K562 (cell line): ENCODE measurements around the gene LTBP1. TPM values are rescaled to one million over a fixed set of nuclear protein-coding genes. Genes with fewer than 3 reads are reported as not detected.

Source experiments
- ADNP ChIP-seq: fragments of 200-800 bp; sonication (Bioruptor generic); IDR thresholded peaks from 2 replicates; pipeline ENCODE4 v1.6.1; 2016; ENCODE audit warnings: missing genetic modification characterization, missing compliant biosample characterization
- BCOR ChIP-seq: fragments of 450-650 bp; IDR thresholded peaks from 2 replicates; pipeline ENCODE4 v1.6.1; 2016
- CBX1 ChIP-seq: sonication (generic); IDR thresholded peaks from 2 replicates; pipeline ENCODE4 v1.6.1; 2016; ENCODE audit warnings: antibody characterized with exemption, low read depth, mild to moderate bottlenecking
- CHD4 ChIP-seq: fragments of 200-600 bp; sonication (generic); IDR thresholded peaks from 3 replicates; pipeline ENCODE4 v1.6.1; 2012; ENCODE audit warnings: low read depth, mild to moderate bottlenecking, mixed read lengths, low read length, inconsistent platforms; ENCODE audit not compliant: insufficient read depth, insufficient replicate concordance, poor library complexity, severe bottlenecking
- CXXC5 ChIP-seq: fragments of 250-450 bp; sonication (Bioruptor Pico); IDR thresholded peaks from 2 replicates; pipeline ENCODE4 v1.8.0; 2022; ENCODE audit warnings: inconsistent platforms, mild to moderate bottlenecking, moderate library complexity
- HDAC2 ChIP-seq: fragments of 450-650 bp; IDR thresholded peaks from 2 replicates; pipeline ENCODE4 v1.6.1; 2016; ENCODE audit warnings: mild to moderate bottlenecking
- NR2C1 ChIP-seq, 2 experiments: fragments of 450-650 bp; IDR thresholded peaks; 2 replicates each; pipeline ENCODE4 v1.6.1; 2017; ENCODE audit warnings: mild to moderate bottlenecking in 2 of 2, antibody characterized with exemption in 1 of 2, inconsistent platforms in 1 of 2, missing compliant biosample characterization in 1 of 2, missing genetic modification characterization in 1 of 2
- PHF20 ChIP-seq: fragments of 450-650 bp; IDR thresholded peaks from 2 replicates; pipeline ENCODE4 v1.6.1; 2018; ENCODE audit not compliant: partially characterized antibody
- PRMT5 ChIP-seq: sonication (generic); formaldehyde crosslinking; IDR thresholded peaks from 2 replicates; pipeline ENCODE4 v1.5.0; 2020; ENCODE audit warnings: missing genetic modification reagents
- RBM14 ChIP-seq: fragments of 200-400 bp; formaldehyde crosslinking; IDR thresholded peaks from 2 replicates; pipeline ENCODE4 v1.6.1; 2018; ENCODE audit warnings: low read depth, mild to moderate bottlenecking, low read length, moderate library complexity, borderline replicate concordance; ENCODE audit not compliant: insufficient read depth
- RCOR1 ChIP-seq, 2 experiments: IDR thresholded peaks; 2 replicates each; pipeline ENCODE4 v1.6.1; 2012; ENCODE audit warnings: low read depth in 2 of 2, low read length in 2 of 2, borderline replicate concordance in 1 of 2, improper control_type of control experiment in 1 of 2
- polyA plus RNA-seq, 8 experiments: library from polyadenylated mRNA; depleted of rRNA in 4 of 8; stranded (reverse) in 5 of 8; unstranded in 3 of 8; fragments of >200 nt; fragmentation: Nextera tagmentation in 2 of 8; fragmentation: Illumina TruSeq in 1 of 8; extraction: Ambion mirVana in 2 of 8; extraction: Trizol in 1 of 8; gene quantifications; 2 replicates each; pipeline versions ENCODE4 v1.2.1 to v1.2.3, GENCODE V29; 2011 to 2014; ENCODE audit warnings: inconsistent platforms in 1 of 8, missing spikeins in 1 of 8
- total RNA-seq, 7 experiments: library from RNA; depleted of rRNA in 6 of 7; stranded (reverse); fragments of >200 nt in 6 of 7; fragmentation: Illumina TruSeq in 2 of 7; extraction: Trizol in 2 of 7; gene quantifications; 2 replicates each; pipeline versions ENCODE4 v1.2.1 to v1.2.3, GENCODE V29; 2011 to 2021; ENCODE audit warnings: low replicate concordance in 1 of 7
- TF ChIP-seq, protein P1 (sequence below): fragments of 250-450 bp; sonication (Bioruptor Pico); IDR thresholded peaks from 2 replicates; pipeline ENCODE4 v1.8.0; 2022; ENCODE audit warnings: inconsistent platforms

LTBP1 gene
- total and polyA plus RNA-seq, 9 of the 15 experiments (the other 6 are each of a cell fraction or from before 2014, with no cell fraction given) = 3.6 to 16.4 (median 8.5) TPM

- 0 out of 2 replicates have a peak, but pooled peaks have one; percentile 37 for TF ChIP-seq CBX1
- peak; percentile 97 for TF ChIP-seq CHD4
- TF ChIP-seq ADNP (tag) = peak; percentile 98
- peak; percentile 68 for TF ChIP-seq PHF20
- TF ChIP-seq, protein P1, sequence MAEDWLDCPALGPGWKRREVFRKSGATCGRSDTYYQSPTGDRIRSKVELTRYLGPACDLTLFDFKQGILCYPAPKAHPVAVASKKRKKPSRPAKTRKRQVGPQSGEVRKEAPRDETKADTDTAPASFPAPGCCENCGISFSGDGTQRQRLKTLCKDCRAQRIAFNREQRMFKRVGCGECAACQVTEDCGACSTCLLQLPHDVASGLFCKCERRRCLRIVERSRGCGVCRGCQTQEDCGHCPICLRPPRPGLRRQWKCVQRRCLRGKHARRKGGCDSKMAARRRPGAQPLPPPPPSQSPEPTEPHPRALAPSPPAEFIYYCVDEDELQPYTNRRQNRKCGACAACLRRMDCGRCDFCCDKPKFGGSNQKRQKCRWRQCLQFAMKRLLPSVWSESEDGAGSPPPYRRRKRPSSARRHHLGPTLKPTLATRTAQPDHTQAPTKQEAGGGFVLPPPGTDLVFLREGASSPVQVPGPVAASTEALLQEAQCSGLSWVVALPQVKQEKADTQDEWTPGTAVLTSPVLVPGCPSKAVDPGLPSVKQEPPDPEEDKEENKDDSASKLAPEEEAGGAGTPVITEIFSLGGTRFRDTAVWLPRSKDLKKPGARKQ (CRISPR knock-in tag) = no peak
- no peak for TF ChIP-seq CXXC5 (CRISPR knock-in tag)
- TF ChIP-seq RCOR1 (IDR thresholded peaks at IDR 0.05; ENCODE audit: borderline replicate concordance in 1 of 2, low read depth in 2 of 2, low read length in 2 of 2) = peak in 1 of 2 experiments; percentile 85; a peak in 2 of 4 replicates
- no peak for TF ChIP-seq RBM14
- TF ChIP-seq NR2C1 (IDR thresholded peaks at IDR 0.05) = no peak
- TF ChIP-seq NR2C1 (tag; IDR thresholded peaks at IDR 0.05) = no peak
- peak; percentile 99 for TF ChIP-seq BCOR
- TF ChIP-seq HDAC2 = peak; percentile 96
- no peak for TF ChIP-seq PRMT5 (CRISPR knock-in tag)
Measured at GRCh38 chr2:33022395-33022985, 75.7 kb downstream of the LTBP1 start (continued).
